CD4-positive, alpha-beta T cell treated with Interleukin-2 at 100 ng/mL for 4 hours (primary cell): ENCODE results near the gene DMRTB1.

Experiments
- DNase-seq: peaks from one replicate; pipeline ENCODE4 v3.0.0-alpha.2; 2020; ENCODE audit warnings: low spot score

DMRTB1 gene

GRCh38 chr1:53486395-53487026 is 27.3 kb downstream of the DMRTB1 start:
- no peak for DNase-seq

- DNase-seq = no peak
Measured at GRCh38 chr1:53490351-53490750, 31.2 kb downstream of the DMRTB1 start.

- no peak for DNase-seq
Measured at GRCh38 chr1:53495633-53496345, 36.6 kb downstream of the DMRTB1 start.

GRCh38 chr1:53498555-53499131 is 39.4 kb downstream of the DMRTB1 start:
- no peak for DNase-seq

- DNase-seq = no peak
Measured at GRCh38 chr1:53499257-53500203, 40.3 kb downstream of the DMRTB1 start.

- DNase-seq = no peak
Measured at GRCh38 chr1:53500204-53501064, 41.2 kb downstream of the DMRTB1 start.

- DNase-seq = no peak
Measured at GRCh38 chr1:53501065-53502005, 42.1 kb downstream of the DMRTB1 start.

- no peak for DNase-seq
Measured at GRCh38 chr1:53502641-53503432, 43.6 kb downstream of the DMRTB1 start.

GRCh38 chr1:53503433-53504217 is 44.4 kb downstream of the DMRTB1 start:
- DNase-seq = no peak

- no peak for DNase-seq
Measured at GRCh38 chr1:53504901-53505300, 45.7 kb downstream of the DMRTB1 start.

GRCh38 chr1:53505401-53505800 is 46.2 kb downstream of the DMRTB1 start:
- no peak for DNase-seq

GRCh38 chr1:53505891-53506290 is 46.7 kb downstream of the DMRTB1 start:
- DNase-seq = no peak

GRCh38 chr1:53506355-53507050 is 47.3 kb downstream of the DMRTB1 start:
- DNase-seq = no peak

- no peak for DNase-seq
Measured at GRCh38 chr1:53507116-53507820, 48.1 kb downstream of the DMRTB1 start.

- DNase-seq = no peak
Measured at GRCh38 chr1:53508056-53508990, 49.1 kb downstream of the DMRTB1 start.

GRCh38 chr1:53508991-53509666 is 49.9 kb downstream of the DMRTB1 start:
- DNase-seq = no peak
